Skeletal muscle tissue (tissue), 4 donors: ENCODE results near the gene GLIS1. TPM values are rescaled to one million over a fixed set of nuclear protein-coding genes. Genes with fewer than 3 reads are reported as not detected.

Experiments
- H3K27ac ChIP-seq: one replicate; pipeline ENCODE4 v1.7.0; 2013; ENCODE audit warnings: mild to moderate bottlenecking, low read depth, low read length, inconsistent platforms
- H3K27me3 ChIP-seq, 3 donors: one replicate each; pipeline ENCODE4 v1.7.0; 2013; ENCODE audit warnings: low read length in 3 of 3; ENCODE audit not compliant: control insufficient read depth in 3 of 3, insufficient read depth in 3 of 3
- H3K36me3 ChIP-seq, 3 donors: one replicate each; pipeline ENCODE4 v1.7.0; 2013; ENCODE audit warnings: low read length in 3 of 3; ENCODE audit not compliant: control insufficient read depth in 3 of 3, insufficient read depth in 3 of 3
- H3K4me1 ChIP-seq, 3 donors: one replicate each; pipeline ENCODE4 v1.7.0; 2013; ENCODE audit warnings: low read length in 3 of 3, mild to moderate bottlenecking in 3 of 3; ENCODE audit not compliant: control insufficient read depth in 3 of 3, insufficient read depth in 3 of 3
- H3K4me3 ChIP-seq, 3 donors: one replicate each; pipeline ENCODE4 v1.7.0; 2013; ENCODE audit warnings: low read length in 3 of 3
- H3K9ac ChIP-seq, 3 donors: one replicate each; pipeline ENCODE4 v1.7.0; 2013; ENCODE audit warnings: low read length in 3 of 3, mild to moderate bottlenecking in 3 of 3, moderate library complexity in 2 of 3, low read depth in 1 of 3
- H3K9me3 ChIP-seq, 3 donors: one replicate each; pipeline ENCODE4 v1.7.0; 2013; ENCODE audit warnings: low read length in 3 of 3; ENCODE audit not compliant: control insufficient read depth in 3 of 3
- total RNA-seq: library from RNA; depleted of rRNA; stranded (reverse); fragments of >200 nt; gene quantifications from one replicate; pipeline ENCODE4 v1.2.3, GENCODE V29; 2014
- donor health status: Osteomylitis.

GLIS1 gene
- total RNA-seq, 1 donor from 2014 or later, result not detected

GRCh38 chr1:53505891-53506290 is 233.1 kb downstream of the GLIS1 start:
- H3K27ac ChIP-seq, result no peak overlapping the region
- H3K4me1 ChIP-seq, result no peaks in the 10 kb centered on the region
- no peaks in the 10 kb centered on the region for H3K9me3 ChIP-seq
- H3K4me3 ChIP-seq, result no peak overlapping the region
- peaks cover 0 to 29% (median 12%) of the 10 kb centered on the region in 3 donors for H3K27me3 ChIP-seq
- no peak overlapping the region for H3K9ac ChIP-seq
- no peaks in the 10 kb centered on the region for H3K36me3 ChIP-seq

DNA sequence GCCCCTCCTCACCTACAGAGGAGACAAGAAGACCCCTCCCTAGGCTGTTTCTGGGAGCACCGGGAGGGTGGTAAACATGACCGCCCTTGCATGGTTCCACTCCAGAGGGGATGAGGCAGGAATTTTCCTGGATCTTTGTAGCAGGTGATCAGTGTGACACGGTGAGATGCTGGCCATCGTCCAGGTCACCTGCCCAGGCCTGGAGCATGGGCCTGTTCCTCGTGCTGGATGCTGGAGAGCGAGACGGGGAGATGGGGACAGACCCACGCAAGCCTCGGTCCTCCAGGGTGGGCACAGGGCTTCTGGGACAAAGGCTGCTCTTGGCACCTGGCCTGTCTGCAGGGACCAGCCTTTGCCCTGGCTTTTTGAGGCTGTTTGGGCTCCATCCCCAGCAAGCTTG is 233.6 kb downstream of the GLIS1 start:
- no peak overlapping the region for H3K9ac ChIP-seq
- H3K27ac ChIP-seq, result no peak overlapping the region
- no peaks in the 10 kb centered on the region for H3K9me3 ChIP-seq
- H3K4me3 ChIP-seq, result no peak overlapping the region
- H3K36me3 ChIP-seq, result no peaks in the 10 kb centered on the region
- H3K27me3 ChIP-seq, result peaks cover 0 to 34% (median 17%) of the 10 kb centered on the region in 3 donors
- H3K4me1 ChIP-seq, result no peaks in the 10 kb centered on the region

DNA sequence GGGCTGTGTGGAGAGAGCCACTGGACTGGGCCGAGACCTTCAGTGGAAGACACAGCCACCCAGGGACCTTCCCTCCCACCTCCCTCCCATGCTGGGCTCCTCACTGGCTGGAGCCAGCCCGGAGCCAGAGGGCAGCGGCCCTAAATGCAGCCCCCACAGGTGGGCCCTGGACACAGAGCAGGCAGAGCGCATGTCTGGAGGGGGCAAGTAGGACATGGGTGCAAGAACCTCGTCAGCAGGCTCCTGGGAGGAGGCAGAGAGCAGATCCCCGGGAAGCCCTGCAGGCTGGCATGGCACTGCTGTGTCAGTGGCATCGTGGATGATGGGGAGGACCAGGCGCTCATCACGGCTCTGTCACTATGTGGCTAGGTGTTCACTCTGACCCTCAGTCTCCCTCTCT is 234.1 kb downstream of the GLIS1 start:
- Histone ChIP-seq H3K9me3 (no peaks in the 10 kb centered on the region), H3K36me3 (no peaks in the 10 kb centered on the region), H3K4me3 (no peak overlapping the region), H3K27ac (no peak overlapping the region), H3K9ac (no peak overlapping the region), H3K27me3 (peaks cover 0 to 39% (median 19%) of the 10 kb centered on the region in 3 donors), H3K4me1 (no peaks in the 10 kb centered on the region)

GRCh38 chr1:53503433-53504217 is 235.3 kb downstream of the GLIS1 start:
- Histone ChIP-seq H3K36me3 (no peaks in the 10 kb centered on the region), H3K27me3 (peaks cover 0 to 51% (median 30%) of the 10 kb centered on the region in 3 donors), H3K9me3 (no peaks in the 10 kb centered on the region), H3K27ac (no peak overlapping the region), H3K4me3 (no peak overlapping the region), H3K9ac (no peak overlapping the region), H3K4me1 (no peaks in the 10 kb centered on the region)

DNA sequence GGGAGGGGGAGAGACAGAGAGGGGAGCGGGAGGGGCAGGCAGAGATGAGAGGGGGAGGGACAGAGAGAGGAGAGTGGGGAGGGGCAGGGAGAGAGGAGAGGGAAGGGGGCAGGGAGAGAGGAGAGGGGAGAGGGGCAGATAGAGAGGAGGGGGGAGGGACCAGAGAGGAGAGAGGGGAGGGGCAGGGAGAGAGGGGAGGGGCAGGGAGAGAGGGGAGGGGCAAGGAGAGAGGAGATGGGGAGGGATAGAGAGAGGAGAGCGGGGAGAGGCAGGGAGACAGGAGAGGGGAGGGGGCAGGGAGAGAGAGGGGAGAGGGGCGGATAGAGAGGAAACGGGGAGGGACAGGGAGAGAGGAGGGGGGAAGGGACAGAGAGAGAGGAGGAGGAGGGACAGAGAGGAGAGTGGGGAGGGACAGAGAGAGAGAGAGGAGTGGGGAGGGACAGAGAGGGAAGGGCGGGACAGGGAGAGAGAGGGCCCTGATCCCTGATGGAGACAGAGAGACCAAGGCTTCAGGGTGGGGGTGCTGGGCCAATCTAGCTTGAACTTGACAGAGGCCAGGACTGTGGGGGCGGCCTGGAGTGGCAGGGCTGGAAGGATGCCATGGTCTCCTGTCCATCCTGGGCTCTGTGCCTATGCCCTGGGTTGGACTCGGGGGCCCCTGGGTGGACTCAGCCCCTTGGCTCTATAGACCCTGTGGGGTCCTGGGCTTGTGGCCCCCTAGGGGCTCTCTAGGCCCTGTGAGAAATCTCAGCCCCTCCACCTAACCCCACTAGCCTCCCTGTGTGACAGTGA is 236.1 kb downstream of the GLIS1 start:
- Histone ChIP-seq H3K9ac (no peak overlapping the region), H3K4me3 (no peak overlapping the region), H3K27ac (no peak overlapping the region), H3K36me3 (no peaks in the 10 kb centered on the region), H3K4me1 (no peaks in the 10 kb centered on the region), H3K9me3 (no peaks in the 10 kb centered on the region), H3K27me3 (peaks cover 0 to 49% (median 33%) of the 10 kb centered on the region in 3 donors)

GRCh38 chr1:53501065-53502005 is 237.6 kb downstream of the GLIS1 start:
- H3K9me3 ChIP-seq, result no peaks in the 10 kb centered on the region
- no peak overlapping the region for H3K27ac ChIP-seq
- no peak overlapping the region for H3K4me3 ChIP-seq
- no peaks in the 10 kb centered on the region for H3K4me1 ChIP-seq
- H3K36me3 ChIP-seq, result no peaks in the 10 kb centered on the region
- peaks cover 0 to 44% (median 38%) of the 10 kb centered on the region in 3 donors for H3K27me3 ChIP-seq
- H3K9ac ChIP-seq, result no peak overlapping the region

- Histone ChIP-seq H3K9me3 (no peaks in the 10 kb centered on the region), H3K27me3 (peaks cover 0 to 49% (median 39%) of the 10 kb centered on the region in 3 donors), H3K9ac (no peak overlapping the region), H3K4me1 (no peaks in the 10 kb centered on the region), H3K27ac (no peak overlapping the region), H3K4me3 (no peak overlapping the region), H3K36me3 (no peaks in the 10 kb centered on the region)
Observed at GRCh38 chr1:53500204-53501064, 238.5 kb downstream of the GLIS1 start.

DNA sequence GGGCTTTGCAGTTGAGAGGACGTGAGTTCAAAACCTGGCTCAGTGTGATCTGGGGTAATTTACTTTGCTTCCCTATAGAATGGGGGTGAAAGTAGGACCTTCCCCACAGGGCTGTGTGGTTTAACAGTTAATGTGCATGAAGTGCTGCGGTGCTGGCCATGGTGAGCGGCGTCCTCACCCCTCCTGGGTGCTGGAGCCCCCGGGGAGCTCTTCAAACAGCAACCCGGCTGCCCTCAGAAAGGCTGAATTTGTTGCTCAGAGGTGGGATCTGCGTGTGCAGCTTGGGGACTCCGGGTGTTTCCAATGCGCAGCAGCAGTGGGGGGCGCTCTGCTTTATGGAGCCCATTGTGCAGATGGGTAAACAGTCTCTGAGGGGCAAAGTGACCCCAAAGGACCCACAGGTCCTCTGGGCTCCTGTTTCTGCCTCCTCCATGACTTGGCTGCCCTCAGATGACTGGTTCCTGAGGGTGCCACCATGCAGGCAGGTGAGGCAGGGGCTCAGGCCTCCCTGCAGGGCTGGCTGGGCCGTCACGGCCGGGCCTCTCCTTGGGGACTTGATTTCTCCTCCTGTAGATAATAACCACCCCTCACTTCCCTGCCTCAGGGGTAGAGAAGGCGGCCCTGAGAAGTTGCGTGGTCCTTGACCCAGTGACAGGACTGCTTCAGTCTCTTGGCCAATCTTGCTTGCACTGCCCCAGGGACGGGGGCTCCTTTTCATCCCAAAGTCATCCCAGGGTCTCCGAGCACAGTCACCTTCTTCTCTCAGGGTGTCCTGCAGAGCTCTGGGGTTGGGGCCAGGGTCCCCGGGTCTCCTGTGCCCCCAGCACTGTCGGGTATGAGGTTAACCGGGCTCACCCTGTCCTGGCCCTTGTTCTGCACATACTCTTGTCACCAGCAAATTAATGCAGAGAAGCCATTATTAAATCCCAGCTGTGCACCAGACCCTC is 239.4 kb downstream of the GLIS1 start:
- H3K27me3 ChIP-seq, result peaks cover 0 to 49% (median 39%) of the 10 kb centered on the region in 3 donors

More for the DNA sequence above, 239.4 kb downstream of the GLIS1 start:
- Histone ChIP-seq H3K27ac (no peak overlapping the region), H3K36me3 (no peaks in the 10 kb centered on the region), H3K9me3 (no peaks in the 10 kb centered on the region), H3K4me3 (no peak overlapping the region), H3K4me1 (no peaks in the 10 kb centered on the region), H3K9ac (no peak overlapping the region)
